ENCODE data around the gene HMGXB3. TPM values are rescaled to one million over a fixed set of nuclear protein-coding genes. Genes with fewer than 3 reads are reported as not detected.
A peak's percentile ranks its signal among the peaks of the same experiment; 100 is the strongest.

Gene HMGXB3
- total RNA-seq, 1 experiment from 2014 or later = 38.0 TPM

DNA sequence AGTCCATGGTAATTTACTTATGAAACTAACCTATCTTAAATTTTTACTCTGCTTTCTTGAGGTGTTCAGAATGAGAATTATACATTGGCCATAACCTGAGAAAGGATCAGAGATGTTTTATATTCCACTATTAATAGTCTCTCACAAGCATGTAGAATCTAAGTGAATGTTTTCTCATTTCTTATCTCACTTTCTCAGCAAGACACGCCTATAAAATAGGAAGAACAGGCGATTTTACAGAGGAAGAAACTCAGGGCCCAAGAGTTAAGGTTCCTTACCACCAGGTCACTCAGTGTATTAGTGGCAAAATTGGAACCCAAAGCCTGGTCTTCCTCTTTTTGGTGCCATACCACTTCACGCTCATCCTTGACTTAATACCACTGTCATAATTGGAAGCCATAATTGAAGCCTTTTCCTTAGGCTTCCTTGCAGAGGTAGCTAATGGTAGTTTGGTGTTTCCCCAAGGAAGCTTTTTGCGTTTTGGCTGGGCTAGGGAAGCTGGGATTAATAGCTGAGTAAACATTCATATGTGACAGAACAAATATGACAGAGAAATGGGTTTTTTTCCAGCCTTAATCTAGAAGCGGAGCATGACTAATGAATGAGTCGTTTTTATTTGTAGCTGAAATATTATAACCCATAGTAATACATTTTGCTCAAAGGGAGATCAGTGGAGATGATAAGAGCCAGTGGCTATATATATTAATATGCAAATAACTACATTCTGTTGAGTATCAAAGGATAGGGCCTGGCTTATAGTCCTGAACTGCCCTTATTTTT is 16.9 kb downstream of the HMGXB3 start:
- ChIA-PET CTCF (interaction anchor here (0.6 kb wide), 1 partner anchor 262 kb away, joined by 3 read pairs; no protein-coding TSS in a partner anchor), POLR2A (ENCODE audit: unreplicated experiment) (interaction anchor here (0.7 kb wide), 1 partner anchor 30 kb away, joined by 5 read pairs; no protein-coding TSS in a partner anchor)
- intact Hi-C loops (cut with micrococcal nuclease; ENCODE audit: unreplicated experiment) = no loop called here
- peak in 1 of 2 experiments; percentile 75 for DNase-seq
- Histone ChIP-seq H3K79me2 (ENCODE audit: low read depth) (peaks cover 9% of the 10 kb centered on the region; the same call in 1 of the 2 replicates), H3K9me2 (ENCODE audit: insufficient read depth) (0 out of 2 replicates have a peak, but pooled peaks cover 4% of the 10 kb centered on the region), H4K20me1 (ENCODE audit: insufficient read depth) (no peaks in the 10 kb centered on the region), H3F3A (ENCODE audit: insufficient read depth, low read depth) (peaks cover 61% of the 10 kb centered on the region), H3K4me2 (peak overlapping the region; percentile 15; the same call in 1 of the 2 replicates), H3K27me3 (ENCODE audit: insufficient read depth, low read depth) (no peaks in the 10 kb centered on the region), H3K4me3 (no peak overlapping the region), H3K4me1 (replicated peaks; ENCODE audit: insufficient read depth) (peaks cover 53% of the 10 kb centered on the region), H3K36me3 (ENCODE audit: low read depth) (peaks cover 74% of the 10 kb centered on the region), H3K9me3 (ENCODE audit: insufficient read depth, low read depth) (peaks cover 12% of the 10 kb centered on the region), H3K27ac (peak overlapping the region; percentile 14), H2AFZ (no peak overlapping the region)
- TF ChIP-seq CTCF (conservative IDR thresholded peaks at IDR 0.05) = no peak
- no peak for TF ChIP-seq EZH2 (IDR thresholded peaks at IDR 0.05; ENCODE audit: low read depth)
- no TSS peak for BruUV-seq (replicated peaks)

- Histone ChIP-seq H3F3A (ENCODE audit: insufficient read depth, low read depth) (peaks cover 75% of the 10 kb centered on the region), H3K9me2 (ENCODE audit: insufficient read depth) (0 out of 2 replicates have a peak, but pooled peaks cover 4% of the 10 kb centered on the region), H4K20me1 (ENCODE audit: insufficient read depth) (no peaks in the 10 kb centered on the region), H2AFZ (no peak overlapping the region), H3K4me1 (replicated peaks; ENCODE audit: insufficient read depth) (peaks cover 67% of the 10 kb centered on the region), H3K27ac (peak overlapping the region; percentile 93), H3K79me2 (ENCODE audit: low read depth) (peaks cover 19% of the 10 kb centered on the region), H3K27me3 (ENCODE audit: insufficient read depth, low read depth) (no peaks in the 10 kb centered on the region), H3K9me3 (ENCODE audit: insufficient read depth, low read depth) (peaks cover 8% of the 10 kb centered on the region), H3K36me3 (ENCODE audit: low read depth) (peaks cover 65% of the 10 kb centered on the region), H3K4me2 (peak overlapping the region; percentile 72), H3K4me3 (no peak overlapping the region)
- ChIA-PET CTCF (interaction anchor here (0.6 to 0.7 kb wide), 2 partner anchors 92 to 94 kb away, joined by 3 to 4 read pairs; no protein-coding TSS in a partner anchor), POLR2A (ENCODE audit: unreplicated experiment) (no interaction called here)
- no peak for DNase-seq
- no TSS peak for BruUV-seq (replicated peaks)
- TF ChIP-seq EZH2 (IDR thresholded peaks at IDR 0.05; ENCODE audit: low read depth) (no peak), CTCF (conservative IDR thresholded peaks at IDR 0.05) (no peak)
- intact Hi-C loops (cut with micrococcal nuclease; ENCODE audit: unreplicated experiment) = no loop called here
These were observed 19.7 kb downstream of the HMGXB3 start for GRCh38 chr5:150020249-150020648.

- H3K27me3 ChIP-seq (ENCODE audit: insufficient read depth, low read depth) = no peaks in the 10 kb centered on the region
- intact Hi-C loops (cut with micrococcal nuclease; ENCODE audit: unreplicated experiment) = loop anchor here (1.0 to 2.0 kb wide), 2 partner anchors 21 to 91 kb away; partner anchors contain the start of genes HMGXB3 and TIGD6
- H3K36me3 ChIP-seq (ENCODE audit: low read depth) = peaks cover 58% of the 10 kb centered on the region
- peak overlapping the region; percentile 72 for H3K4me2 ChIP-seq
- DNase-seq = peak; percentile 84 to 86
- peaks cover 19% of the 10 kb centered on the region for H3K79me2 ChIP-seq (ENCODE audit: low read depth)
- H3K4me3 ChIP-seq = peak overlapping the region; percentile 33; the same call in 1 of the 2 replicates
- no peak overlapping the region for H2AFZ ChIP-seq
- BruUV-seq (replicated peaks) = no TSS peak
- H3K27ac ChIP-seq = peak overlapping the region; percentile 93
- POLR2A ChIA-PET (ENCODE audit: unreplicated experiment) = interaction anchor here (0.6 to 1.1 kb wide), 5 partner anchors 20 to 298 kb away, joined by 3 to 7 read pairs (median 3); no protein-coding TSS in a partner anchor
- TF ChIP-seq CTCF (conservative IDR thresholded peaks at IDR 0.05) = no peak
- no peak for TF ChIP-seq EZH2 (IDR thresholded peaks at IDR 0.05; ENCODE audit: low read depth)
- H3K9me3 ChIP-seq (ENCODE audit: insufficient read depth, low read depth) = no peaks in the 10 kb centered on the region
- CTCF ChIA-PET = interaction anchor here (0.5 to 1.5 kb wide), 6 partner anchors 47 to 467 kb away, joined by 3 to 10 read pairs (median 4); no protein-coding TSS in a partner anchor
- peaks cover 64% of the 10 kb centered on the region for H3K4me1 ChIP-seq (replicated peaks; ENCODE audit: insufficient read depth)
- H3F3A ChIP-seq (ENCODE audit: insufficient read depth, low read depth) = peaks cover 61% of the 10 kb centered on the region
- H4K20me1 ChIP-seq (ENCODE audit: insufficient read depth) = 0 out of 2 replicates have a peak, but pooled peaks cover 3% of the 10 kb centered on the region
- H3K9me2 ChIP-seq (ENCODE audit: insufficient read depth) = 0 out of 2 replicates have a peak, but pooled peaks cover 4% of the 10 kb centered on the region
These were observed 21.1 kb downstream of the HMGXB3 start for GRCh38 chr5:150021491-150022157.

All from PC-9 (cell line).